GM20431 (cell line): ENCODE measurements around the gene LARP4B.

Source experiments
- in situ Hi-C: fragments of 300-500 bp; cut with MseI, MboI; formaldehyde crosslinking; loops from one replicate; pipeline ENCODE4 v1.15.0; 2020; ENCODE audit warnings: low sequenced_read_pairs; ENCODE audit not compliant: unreplicated experiment

Gene LARP4B

DNA sequence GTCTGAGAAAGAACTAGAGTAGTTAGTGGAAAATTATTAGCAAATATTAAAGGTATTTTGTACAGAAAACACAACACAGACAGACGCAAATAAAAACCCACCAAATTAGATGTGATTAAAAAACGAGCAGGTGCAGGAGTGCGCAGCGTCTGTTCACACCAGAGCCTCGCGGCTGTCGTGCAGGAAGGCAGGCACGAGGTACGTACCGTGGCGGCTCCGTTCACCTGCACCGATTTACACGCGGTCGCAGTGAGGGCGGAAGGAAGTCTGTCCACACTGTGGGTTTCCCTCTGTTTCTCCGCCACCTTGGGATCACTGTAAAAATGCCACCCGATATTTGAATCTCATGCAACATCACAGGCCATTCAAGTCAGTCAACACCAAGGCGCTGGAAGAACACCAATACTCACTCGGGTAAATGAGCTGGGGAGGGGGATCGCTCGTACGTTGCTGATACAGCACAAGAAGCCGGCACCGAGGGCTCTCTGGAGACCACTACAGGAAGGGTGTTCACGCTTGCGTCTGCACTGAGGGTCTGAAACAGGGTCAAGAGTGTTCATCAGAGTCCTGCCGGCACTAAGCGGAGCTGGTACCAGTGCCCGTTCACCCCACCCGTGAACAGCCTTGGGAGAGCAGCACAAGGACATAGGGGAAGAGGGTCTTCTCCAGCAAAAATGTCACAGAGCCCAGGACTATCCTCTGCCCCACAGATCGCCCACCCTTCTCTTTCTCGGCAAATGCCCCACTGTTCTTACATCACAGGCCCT lies 116.8 kb downstream of the LARP4B start:
- in situ Hi-C loops, result no loop called here

GRCh38 chr10:813286-813685 lies 118.2 kb downstream of the LARP4B start:
- in situ Hi-C loops, result no loop called here

GRCh38 chr10:812787-813186 lies 118.7 kb downstream of the LARP4B start:
- in situ Hi-C loops, result no loop called here

GRCh38 chr10:811379-812175 lies 119.9 kb downstream of the LARP4B start:
- in situ Hi-C loops, result no loop called here

DNA sequence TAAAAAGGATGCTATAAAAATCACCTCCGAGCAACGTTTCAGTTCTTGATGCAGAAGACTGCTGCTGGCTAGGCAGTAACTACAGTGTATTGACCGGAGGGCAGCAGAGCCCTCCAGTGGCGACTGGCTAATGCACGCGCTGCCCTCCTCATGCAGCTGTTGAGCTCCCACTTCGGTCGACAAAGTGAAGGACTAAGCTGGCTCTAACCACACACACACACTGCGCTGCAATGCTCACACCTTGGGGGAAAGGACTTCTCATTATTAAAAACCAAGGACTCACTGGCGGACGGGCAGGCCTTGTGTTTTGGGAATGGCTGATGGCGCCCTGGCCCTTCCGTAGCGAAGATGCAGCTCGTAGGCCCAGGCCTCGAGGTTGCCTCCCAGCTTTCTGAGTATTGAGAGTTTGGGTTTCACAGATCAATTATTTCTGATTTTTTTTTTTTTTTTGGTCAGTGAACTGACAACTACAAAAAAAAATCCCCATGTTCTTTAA lies 121.1 kb downstream of the LARP4B start:
- in situ Hi-C loops, result no loop called here

DNA sequence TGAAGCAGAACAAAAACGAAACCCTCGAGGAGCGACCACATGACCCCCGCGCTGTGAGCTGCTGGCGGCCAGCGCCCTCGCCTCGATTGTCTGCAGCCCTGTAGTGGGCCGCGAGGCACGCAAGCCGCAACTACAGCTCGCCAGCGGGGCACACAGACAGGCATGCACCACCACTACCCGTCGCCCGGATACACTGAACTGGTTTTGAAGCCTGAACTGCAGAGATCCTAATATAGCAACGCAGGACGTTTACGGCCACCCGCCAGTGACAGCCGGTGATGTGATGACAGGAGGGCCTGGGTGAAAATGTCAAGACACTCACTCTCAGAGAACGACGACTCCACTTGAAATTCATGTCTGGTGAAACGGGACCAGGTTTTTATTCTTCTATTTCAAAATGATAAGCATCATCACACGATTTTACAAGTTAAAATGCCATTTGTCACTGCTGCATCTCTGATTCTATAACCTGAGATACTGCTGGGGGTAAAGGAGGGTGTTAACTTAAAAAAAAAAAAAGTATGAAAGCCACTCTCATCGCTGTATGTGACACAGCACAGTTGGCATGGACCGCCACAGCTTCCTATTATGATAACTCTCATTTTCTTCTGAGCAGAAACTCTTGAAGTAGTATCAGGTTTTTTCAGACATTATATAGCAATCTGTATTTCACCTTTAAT lies 121.7 kb downstream of the LARP4B start:
- in situ Hi-C loops, result no loop called here

- in situ Hi-C loops, result no loop called here
These were observed 123.5 kb downstream of the LARP4B start for GRCh38 chr10:807958-808353.

- in situ Hi-C loops, result no loop called here
These were observed 124.1 kb downstream of the LARP4B start for GRCh38 chr10:807163-807957.

GRCh38 chr10:806451-807162 lies 124.9 kb downstream of the LARP4B start:
- in situ Hi-C loops, result no loop called here

DNA sequence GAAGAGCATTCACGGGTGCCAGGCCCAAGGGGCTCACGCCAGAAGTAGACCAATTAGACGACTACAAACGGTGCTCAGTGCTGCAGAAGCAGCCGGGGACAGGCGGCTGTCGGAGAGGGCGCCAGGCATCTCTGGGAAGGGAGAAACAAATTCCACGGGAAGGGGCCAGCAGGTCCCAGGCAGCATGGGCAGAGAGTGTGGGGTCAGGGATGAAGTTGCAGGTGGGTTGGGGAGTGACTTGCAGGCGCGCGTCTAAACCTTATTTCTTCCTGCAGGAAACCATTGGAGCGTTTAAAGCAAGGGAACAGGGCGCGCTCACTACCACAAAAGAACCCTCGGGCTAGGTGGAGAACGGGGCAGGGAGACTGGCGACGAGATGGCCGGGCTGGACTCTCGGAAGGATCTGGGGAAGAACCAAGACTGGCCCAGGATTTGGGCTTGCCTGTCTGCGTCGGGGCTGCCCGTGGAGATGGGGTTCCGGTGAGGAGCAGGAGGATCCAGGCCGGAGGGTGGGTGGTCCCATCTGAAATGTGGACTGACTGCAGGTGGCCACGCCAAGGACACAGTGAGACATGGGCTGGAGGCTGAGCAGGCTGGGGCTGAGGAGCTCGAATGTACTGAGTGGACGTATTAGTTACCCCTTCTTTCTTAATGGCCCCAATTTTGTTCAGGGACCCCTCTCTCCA lies 125.7 kb downstream of the LARP4B start:
- in situ Hi-C loops, result no loop called here

- in situ Hi-C loops, result no loop called here
These were observed 126.5 kb downstream of the LARP4B start for GRCh38 chr10:804787-805619.

DNA sequence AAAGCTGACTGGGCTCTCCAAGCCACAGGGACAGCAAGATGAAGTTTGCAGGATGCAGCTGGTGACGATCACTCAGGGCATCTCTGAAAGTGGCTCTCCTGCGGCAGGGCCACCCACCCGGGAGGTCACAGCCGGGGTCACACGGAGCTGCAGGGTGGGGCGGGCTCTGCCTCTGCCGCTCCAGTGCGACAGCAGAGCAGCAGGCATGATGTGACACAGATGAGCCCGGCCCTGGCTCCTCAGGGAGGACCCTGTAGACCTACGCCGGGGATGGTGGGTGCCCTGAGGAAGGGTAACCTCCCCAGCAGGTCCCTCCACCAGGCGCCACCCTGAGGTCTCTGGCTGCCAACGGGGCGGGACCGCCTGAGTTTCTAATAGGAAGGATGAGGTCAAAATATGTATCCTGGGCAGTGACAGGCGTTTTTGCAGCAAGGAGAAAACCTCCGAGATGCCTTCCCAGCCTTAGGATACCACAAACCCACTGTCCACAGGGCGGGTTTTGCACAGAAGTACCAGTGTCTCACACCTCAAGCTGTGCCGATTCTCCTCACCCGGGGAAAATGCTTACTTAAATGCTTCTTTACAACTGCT lies 127.2 kb downstream of the LARP4B start:
- in situ Hi-C loops, result no loop called here

- in situ Hi-C loops, result no loop called here
These were observed 128.3 kb downstream of the LARP4B start for GRCh38 chr10:803041-803741.

GRCh38 chr10:802506-802905 lies 129.0 kb downstream of the LARP4B start:
- in situ Hi-C loops, result no loop called here

DNA sequence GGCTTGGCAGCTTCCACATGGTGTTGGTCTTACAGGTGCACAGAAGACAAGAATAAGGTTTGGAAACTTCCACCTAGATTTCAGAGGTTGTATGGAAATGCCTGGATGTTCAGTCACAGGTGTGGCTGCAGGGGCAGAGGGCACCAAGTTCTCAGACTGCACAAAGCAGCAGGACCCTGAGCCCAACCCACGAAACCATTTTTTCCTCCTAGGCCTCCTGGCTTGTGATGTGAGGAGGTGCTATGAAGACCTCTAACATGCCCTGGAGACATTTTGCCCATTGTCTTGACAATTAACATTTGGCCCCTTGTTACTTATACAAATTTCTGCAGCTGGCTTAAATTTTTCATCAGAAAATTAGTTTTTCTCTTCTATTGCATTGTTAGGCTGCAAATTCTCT lies 134.3 kb downstream of the LARP4B start:
- in situ Hi-C loops, result no loop called here

DNA sequence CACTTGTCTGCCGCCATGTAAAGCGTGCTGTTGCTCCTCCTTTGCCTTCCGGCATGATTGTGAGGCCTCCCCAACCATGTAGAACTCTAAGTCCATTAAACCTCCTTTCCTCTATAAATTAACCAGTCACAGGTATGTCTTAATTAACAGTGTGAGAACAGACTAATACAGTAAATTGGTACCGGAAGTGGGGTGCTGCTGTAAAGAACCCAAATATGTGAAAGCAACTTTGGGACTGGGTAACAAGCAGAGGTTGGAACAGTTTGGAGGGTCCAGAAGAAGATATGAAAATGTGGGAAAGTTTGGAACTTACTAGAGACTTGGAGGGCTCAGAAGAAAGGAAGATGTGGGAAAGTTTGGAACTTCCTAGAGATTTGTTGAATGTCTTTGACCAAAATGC lies 135.3 kb downstream of the LARP4B start:
- in situ Hi-C loops, result no loop called here

DNA sequence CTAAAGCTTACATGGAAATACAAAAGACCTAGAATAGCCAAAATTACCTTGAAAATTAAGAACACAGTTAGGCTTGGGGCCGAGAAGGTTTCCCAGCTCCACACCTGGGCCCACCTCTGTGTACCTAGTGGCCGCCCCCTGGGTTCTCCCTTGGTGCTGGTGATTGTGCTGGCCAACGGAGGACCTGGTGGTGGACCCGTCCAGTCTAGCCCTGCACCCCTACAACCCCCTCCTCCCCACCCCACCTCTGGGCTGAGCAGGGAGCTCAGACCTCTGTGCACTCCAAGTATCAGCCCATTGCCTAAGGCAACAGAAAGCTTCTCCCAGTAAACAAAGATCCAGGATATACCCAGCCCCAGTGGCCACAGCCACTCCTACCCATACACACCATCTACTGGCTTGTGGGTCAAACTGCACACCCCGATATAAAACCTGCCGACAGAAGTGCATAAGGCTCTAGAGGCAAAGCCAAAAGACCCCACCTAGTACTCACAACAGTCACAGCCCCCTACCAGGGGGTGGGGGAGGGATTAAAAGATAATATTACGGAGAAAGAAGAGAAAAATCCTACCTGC lies 137.0 kb downstream of the LARP4B start:
- in situ Hi-C loops, result no loop called here
